NCI-H69 (cell line): ENCODE data around the gene ASCC1.

Source experiments
- DNase-seq: peaks from one replicate; lab custom pipeline; 2025; lab: John Stamatoyannopoulos, UW

Gene ASCC1

DNA sequence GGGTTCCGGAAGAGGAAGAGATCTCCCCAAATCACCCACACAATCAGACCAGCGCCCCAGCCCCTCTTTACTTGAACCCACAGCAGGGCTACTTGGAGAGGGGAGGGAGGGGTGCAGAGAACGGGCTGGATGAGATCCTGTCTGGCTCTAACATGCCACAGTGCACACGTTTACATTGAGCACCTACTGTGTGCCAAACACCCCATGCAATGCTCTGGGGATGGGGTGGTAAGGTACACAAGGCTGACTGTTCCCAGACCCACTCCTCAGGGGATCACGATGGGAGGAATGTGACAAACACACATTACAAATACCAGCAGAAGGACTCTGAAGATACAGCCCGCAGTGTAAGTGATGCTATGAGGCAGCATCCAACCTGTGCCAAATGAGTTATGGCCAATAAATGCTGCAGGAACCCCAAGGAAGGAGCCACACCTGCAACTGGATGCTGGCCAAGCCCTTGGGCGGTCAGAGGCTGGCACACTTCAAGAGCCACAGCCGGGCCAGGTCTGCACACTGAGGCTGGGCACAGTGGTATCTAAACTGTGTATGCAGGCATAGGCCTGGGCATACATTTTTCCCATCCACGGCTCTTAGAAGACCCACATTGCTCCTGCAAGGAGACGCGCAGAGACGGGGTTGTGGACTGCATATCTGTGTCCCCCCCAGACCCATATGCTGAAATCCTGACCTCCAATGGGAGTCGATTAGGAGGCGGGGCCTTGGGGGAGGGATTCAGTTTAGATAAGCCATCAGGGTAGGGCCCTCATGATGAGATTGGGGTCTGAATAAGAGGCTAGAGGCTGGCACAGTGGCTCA, 134.1 kb downstream of the ASCC1 start:
- DNase-seq = peak; percentile 87

DNA sequence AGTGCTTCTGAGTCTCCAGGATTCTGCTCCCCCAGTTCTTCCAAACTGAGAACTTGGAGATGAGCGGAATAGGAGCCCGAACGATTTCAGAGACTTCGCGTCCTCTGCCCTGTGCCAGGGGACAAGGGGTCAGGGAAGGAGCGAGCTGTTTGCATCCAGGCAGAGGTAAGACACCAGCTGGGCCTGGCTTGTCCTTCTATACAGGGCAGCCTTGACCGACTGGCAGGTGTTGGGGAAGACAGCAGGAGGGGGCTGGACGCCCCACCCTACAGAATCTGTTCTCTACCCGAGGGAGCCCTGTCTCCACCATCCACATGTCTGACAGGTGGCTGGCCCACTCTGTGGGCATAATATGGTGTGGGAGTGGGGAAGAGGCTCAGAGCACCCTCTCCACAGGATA, 134.9 kb downstream of the ASCC1 start:
- no peak for DNase-seq

DNA sequence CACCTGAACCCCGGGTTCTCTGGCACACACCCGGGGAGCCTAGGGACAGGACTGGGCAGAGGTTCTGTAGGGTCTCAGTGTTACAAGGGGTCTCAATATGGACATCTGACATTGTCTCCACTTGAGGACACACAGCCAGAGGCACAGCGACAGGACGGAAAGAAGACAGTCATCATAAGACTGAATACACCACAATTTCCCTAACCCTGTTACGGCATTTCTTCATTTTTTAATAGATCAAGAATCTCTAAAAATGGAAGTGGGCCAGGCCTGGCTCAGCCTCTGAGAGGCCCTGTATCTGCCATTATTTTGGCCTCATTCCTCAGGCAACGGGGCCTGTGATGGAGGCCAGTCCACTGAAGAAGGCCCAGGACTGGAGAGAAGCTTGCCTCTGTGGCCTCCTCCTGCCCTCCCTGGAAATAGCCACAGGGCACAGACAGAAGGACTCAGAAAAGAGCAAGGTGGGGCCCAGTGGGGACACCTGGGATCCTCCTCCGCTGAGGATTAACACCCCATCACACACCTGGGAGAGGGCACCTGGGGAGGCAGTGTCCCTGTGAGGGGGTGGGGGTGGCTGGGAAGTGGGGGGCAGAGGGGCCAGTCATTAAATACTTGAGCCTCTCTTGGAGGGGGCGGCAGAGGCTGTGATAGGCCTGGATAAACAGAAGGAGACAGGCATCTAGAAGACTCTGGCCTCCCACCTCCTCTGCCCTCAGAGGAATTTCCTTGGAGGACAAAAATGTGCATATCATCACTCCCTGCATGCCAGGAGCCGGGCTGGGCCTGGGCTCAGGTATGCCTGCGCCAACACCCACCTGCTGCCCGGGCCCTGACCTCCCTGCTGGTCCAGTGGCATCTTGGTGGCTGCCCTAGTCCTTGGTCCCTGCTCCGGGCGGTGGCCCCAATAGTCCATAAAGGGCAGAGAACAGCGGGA, 135.8 kb downstream of the ASCC1 start:
- DNase-seq = peak; percentile 17

DNA sequence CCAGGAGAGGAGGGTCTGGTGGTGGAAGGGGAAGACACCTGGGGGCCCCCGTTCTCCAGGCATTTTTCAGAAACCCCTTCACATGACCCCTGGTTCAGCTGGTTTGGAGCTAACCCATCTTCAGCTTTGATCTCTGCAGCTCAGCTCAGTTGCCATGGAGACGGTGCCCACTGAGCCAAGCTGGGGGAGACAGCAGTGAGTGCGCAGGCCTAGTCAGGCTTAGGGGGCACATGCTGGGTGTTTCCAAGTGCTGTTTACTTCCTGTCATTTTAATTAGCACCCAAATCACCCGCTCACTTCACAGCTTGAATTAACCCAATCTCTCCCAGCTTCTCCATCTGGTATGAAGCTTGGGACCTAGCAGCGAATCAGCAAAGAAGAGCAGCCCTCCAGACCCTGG, 136.7 kb downstream of the ASCC1 start:
- DNase-seq = peak; percentile 83

DNA sequence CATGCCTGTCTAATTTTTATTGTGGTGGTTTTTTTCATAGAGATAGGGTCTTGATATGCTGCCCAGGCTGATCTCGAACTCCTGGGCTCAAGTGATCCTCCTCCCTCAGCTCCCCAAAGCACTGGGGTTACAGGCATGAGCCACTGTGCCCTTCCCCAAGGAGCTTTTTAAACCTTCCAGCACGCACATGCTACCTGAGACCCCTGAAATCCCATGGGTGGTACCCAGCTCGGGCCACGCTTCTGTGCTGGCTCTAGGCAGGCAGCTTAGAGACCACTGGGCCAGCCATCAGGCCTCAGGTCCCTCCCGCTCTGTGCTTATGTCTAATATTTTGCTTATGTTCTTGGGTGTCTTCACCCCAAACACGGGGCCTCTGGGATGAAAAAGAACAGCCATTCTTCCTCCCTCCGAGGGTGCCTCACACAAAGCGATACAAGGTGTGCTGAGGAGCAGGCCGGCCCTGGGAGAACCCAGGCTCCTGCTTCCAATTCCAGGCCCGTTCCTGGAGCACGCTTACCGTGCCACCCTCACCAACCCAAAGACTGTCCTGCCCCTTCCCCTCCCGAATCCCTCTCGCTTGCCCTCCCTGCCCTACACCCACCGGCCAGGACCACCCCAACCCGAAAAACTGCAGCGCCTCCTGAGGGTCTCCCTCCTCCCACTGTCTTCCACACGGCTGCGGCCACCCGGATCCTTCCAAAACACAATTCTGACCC, 138.6 kb downstream of the ASCC1 start:
- no peak for DNase-seq

DNA sequence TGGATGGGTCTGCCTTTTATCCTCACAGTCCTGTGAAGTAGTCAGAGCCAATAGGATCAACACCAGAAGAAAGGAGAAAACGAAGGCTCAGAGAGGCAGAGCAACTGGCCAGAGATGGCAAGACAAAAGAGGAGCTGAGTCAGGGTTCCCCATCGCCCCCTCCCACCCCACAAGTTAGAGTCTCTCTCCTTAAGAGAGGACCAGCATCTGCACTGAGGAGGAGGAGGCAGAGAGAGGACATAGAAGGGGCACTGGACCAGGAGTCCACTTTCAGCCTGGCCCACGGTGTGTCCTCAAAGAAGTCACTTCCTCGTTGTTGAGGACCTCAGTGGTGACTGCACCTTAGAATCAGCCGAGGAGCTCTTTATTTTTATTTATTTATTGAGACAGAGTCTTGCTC, 139.3 kb downstream of the ASCC1 start:
- DNase-seq = no peak

DNA sequence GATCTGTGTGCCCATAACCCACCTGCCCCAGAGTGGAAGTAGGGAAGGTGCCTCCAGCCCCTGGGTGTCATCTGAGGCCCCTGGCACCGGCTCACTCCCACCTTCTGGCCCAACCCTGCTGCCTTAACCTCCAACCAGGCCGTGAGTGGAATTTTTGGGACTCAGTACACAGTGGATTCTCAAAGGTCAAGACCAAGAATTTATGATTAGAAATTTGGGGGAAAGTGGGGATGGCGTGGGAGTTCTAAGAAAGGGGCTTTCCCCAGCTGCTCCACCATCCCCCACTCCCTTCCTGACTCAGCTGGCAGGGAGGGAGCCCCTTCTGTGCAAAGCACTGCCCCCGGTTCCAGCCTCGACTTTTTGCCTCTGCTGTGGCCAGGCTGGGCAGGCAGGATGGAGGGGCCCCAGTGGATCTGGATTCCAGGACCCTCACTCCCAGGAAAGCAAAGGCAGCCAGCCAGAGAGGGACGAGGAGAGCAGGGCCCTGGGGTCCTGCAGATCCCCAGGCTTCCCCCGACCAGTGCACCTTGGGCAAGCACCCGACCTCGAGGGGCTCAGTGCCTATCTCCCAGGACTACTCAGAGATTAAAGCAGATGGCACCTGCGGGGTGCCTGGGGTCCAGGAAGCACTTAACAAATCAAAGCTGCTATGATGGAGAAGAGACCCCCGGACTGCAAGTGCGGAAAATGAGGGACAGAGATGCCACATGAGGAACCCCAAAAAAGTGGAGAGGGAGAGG, 140.5 kb downstream of the ASCC1 start:
- no peak for DNase-seq

DNA sequence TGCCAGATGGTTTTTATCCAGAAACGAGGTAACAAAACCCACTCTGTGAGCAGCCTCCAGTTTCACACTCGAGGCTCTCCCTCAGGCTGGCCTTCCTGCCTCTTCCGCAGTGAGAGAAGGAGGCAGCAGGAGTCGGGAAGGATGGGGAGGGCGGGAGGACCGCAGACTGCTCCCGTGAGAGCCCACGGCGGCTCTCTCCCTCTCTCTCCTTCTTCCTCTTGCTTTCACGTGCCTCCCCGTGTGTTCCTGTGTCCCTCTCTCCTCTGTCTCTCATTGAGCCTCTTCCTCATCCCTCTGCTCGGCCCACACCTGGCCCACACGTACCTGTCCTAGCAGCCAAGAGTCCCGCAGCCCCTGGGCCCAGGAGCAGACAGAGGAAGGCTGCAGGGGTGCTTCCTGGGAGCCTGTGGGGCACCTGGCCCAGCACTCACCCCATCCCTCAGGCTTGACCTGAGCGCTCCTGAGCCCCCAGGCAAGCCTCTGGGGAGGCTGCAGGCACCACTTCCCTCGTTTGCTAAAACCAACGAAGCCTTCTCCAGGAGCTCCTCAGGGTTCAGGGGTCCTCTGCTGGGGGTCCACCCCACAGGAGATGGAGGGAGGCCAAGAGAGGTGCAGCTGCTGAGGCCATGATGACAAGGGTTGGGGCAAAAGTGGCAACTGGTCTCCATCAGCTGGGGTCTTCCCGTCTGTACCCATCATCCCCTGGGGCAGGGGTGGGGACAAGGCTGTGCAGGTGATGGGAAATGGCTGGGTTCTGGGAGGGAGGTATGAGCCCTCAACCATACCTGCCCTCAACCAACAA, 141.3 kb downstream of the ASCC1 start:
- DNase-seq = no peak

DNA sequence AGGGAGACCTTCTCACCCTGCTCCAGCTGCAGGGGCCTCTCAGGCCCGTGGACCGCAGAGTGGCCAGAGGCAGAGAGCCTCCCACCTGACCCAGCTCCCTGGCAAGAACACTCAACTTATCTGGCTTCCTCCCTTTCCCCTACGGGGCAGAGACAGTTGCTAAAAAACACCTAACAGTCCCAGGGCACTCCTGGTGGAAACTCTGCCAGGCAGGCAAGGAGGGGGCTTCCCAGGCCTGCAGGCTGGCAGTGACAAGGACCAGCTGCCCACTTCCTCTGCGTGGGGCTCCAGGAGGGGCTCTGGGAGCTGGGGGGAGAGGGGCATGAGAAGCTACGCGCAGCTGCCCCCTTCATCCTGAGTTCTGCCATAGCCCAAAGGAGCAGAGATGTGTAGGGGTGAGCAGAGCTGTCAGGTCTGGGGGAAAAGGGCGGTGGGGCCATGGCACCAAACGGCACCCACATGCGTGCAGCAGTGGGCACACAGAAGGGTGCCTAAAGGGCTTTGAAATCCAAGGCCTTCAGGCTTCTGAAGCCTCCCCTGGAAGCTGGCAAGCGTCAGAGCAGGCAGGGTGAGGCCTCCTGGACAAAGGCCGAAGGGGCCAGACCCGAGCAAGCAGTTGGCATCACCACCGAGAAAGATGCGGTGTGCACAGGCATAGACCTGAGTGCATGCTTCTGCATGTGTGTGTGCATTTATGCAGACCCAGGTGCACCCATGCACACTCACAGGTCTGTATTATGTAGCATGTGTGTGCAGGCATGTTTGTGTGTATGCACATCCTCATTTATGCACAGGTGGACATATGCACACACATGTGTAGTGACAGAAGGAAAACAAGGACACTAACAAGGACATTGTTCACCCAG, 142.1 kb downstream of the ASCC1 start:
- DNase-seq = no peak

DNA sequence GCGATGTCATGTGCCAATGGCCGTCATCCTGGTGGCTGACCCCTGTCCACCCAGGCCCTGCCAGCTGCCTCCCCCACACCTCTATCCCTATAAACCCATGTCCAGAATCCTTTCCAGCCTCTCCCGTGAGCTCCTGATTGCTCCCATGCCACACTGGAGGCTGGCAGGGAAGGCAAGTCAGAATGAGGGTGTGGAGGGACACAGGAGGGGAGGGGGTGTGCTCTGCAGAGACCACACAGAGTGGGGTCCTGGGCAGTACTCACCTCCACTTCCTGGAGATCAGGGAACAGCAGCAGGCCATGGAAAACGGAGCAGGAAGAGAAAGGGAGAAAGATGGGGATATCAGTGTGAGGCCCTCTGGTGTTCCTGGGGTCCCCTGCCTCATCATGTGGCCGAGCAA, 143.4 kb downstream of the ASCC1 start:
- DNase-seq = no peak

DNA sequence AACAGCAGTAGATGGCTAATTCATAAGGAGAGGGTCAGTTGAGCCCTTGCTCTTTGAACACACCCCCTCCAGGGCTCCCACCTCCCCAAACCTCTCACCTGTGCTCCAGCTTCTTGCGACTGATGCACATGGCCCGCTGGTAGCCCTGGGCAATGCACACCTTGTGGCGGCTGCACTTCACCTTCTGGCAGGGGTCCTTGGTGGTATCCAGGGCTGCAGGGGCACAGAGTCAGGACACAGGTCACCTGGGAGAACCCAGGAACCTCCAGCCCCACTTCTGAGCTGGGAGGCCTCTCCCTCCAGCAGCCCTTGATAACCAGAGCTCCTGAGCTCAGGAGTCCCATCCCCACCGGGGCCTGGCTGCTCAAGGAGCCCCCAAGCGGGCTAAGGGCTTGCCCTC, 144.0 kb downstream of the ASCC1 start:
- DNase-seq = no peak

DNA sequence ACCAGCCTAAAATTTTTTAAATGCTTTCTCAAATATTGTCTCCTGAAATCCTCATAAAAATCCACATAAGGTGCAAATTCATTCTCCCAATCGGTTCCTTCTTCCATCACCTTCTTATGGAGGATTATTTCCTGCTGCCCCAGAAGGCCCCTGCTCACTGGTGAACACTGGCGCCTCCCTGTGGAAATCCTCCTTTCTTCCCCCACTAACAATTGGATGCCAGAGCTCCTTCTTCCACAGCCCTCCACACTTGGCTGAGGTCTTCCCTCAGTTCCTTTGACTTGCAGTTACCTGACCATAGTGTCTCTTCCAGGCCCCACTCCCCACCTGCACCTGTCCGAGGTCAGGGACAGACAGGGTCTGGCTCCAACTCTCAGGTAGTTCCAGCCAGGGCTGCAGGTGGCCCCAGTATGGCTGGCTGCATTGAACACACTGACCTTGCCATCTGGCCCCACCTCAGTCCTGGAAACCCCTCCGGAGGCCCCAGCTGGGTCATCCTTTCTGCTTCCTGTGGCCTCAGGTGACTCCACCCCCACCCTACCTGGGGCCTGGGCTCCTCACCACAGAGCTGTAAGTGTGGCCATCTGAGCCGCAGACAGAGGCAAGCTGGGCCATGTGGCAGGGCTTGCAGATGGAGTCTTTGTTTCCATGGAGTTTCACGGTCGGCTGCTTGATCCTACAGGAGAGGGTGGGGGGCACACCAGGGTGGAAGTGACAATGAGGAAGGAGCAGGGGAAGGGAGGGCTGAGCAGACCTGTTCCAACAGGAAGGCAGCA, 146.1 kb downstream of the ASCC1 start:
- peak; percentile 93 for DNase-seq

DNA sequence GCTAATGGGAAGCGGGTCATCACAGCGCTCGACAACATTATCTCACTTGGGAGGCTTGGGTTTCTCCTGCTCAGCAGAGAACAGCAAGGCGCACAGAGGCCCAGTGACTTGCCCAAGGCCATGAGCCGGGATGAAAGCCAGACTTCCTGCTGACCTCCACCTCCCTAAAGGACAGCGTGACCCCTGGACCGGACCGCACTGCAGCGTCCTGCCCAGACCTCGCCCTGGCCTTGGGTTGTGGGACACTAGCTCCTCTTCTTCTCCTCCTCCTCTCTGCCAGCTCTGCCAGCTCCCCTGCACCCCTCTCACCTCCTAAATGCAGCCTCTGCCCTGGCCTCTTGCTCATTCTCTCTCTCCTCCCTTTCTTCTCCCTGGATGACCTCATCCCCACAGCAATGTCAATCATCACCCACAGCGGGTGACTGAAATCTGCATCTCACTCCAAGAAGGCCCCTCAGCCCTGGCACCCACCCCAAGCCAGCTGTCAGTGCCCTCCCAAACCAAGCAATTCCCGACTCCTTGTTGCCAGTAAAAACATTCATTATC, 147.1 kb downstream of the ASCC1 start:
- DNase-seq = no peak

DNA sequence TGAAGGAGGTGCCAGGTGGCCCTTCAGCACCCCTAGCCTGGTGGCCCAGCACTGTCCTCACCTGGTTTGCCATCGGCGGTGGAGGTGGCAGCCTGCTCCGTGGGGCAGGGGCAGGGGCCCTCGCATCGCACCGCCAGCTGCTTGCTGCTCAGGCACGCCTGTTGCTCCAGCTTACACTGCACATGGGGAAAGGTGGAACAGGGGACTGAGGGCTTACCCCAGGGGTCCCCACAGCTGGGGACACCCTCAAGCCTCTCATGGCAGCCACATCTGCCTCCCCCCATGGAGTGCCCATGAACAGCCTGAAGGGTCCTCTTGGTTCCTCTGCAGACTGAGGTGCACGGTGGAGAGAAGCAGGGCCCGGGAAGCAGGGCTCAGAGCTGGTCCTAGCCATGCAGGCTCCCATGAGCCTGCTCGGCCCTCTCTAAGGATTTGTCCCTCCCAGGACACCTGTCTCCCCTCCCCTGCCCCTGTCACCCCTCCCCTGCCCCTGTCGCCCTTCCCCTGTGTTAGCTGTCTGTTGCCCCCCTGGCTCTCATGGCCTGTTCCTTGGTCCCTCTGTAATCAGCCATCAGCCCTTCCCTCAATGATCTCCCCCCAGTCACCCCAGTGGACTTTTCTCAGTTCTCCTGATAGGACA, 147.8 kb downstream of the ASCC1 start:
- no peak for DNase-seq

DNA sequence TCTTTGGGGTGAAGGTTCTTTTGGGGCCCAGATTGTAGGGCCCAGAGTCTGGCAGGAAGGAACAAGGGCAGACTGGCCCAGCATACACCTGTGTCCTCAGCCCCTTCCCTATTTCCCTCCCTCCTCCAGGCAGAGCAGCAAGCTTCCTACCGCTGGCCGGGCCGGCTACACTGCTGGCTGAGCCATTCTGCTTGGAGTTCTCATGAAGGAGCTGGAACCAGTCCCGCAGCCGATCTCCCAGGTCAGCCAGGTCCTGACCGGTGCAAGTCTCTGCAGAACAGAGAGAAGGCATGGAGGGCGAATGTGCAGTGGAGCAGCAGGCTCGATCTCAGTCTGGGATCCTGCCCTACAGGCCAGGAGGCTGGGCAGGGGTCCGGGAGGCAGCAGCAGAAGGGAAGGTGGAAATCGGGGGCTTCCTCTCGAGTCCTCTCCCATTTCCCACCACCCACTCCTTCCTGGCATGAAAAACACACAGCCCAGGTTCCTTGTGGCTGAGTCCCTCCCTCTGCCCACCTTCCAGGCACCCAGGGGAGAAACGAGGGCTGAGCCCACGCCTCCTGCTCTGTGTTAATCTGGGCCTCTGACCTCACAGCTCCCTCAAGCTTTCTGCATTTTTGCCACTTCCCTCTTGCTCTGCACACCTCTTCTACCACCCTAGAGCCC, 148.5 kb downstream of the ASCC1 start:
- no peak for DNase-seq

DNA sequence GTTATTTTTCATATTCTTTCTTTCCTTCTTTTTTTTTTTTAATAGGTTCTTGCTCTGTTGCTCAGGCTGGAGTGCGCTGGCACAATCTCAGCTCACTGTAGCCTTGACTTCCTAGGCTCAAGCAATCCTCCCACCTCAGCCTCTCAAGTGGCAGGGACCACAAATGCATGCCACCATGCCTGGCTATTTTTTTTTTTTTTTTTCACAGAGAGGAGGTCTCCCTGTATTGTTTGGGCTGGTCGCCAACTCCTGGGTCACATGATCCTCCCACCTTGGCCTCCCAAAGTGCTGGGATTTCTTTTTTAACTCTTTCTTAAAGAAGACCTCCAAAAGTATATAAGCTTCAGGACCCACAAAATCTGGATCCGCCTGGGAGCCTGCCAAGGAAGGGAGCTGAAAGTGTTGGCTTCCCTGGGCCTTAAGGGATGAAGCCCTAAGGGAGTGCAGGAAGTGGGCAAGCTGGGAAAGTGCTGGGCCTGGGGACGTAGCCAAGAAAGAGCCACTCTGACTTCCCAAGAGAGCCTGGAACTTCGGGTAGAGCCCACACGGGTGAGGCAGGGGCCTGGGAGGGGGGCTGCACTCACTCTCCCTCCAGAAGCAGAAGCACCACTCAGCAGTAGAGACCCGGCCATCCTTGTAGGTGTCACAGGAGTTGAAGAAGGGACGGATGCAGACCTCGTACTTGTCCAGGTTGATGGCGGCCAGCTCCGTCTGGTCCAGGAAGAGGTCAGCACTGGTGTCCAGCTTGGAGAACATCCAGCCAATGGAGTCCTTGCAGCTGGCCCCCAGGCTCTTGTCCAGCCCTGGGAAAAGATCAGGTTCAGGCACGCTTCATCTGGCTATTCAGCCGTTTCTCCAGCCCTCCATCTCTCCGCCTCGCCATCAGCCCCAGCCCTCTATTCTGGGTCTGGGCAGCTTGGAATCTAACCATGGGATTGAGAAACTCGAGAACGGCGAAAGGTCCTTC, 149.5 kb downstream of the ASCC1 start:
- no peak for DNase-seq
